ENCODE results near the gene ANKMY1. TPM values are rescaled to one million over a fixed set of nuclear protein-coding genes. Genes with fewer than 3 reads are reported as not detected.
"Not testable (repeated sequence)": the region's sequence is repeated elsewhere in the genome, so short reads cannot be mapped to it uniquely, and the experiment has no call there.

ANKMY1 gene
- total RNA-seq, 1 experiment from 2014 or later, result 6.0 TPM

GRCh38 chr2:240523451-240524281 lies 34.1 kb downstream of the ANKMY1 start:
- DNase-seq (ENCODE audit: low read depth), result no peak

- no peak for DNase-seq (ENCODE audit: low read depth)
Observed at GRCh38 chr2:240522406-240522805, 35.4 kb downstream of the ANKMY1 start.

GRCh38 chr2:240521885-240522284 lies 35.9 kb downstream of the ANKMY1 start:
- DNase-seq (ENCODE audit: low read depth), result not testable (repeated sequence)

GRCh38 chr2:240520974-240521350 lies 36.8 kb downstream of the ANKMY1 start:
- no peak for DNase-seq (ENCODE audit: low read depth)

GRCh38 chr2:240520130-240520973 lies 37.4 kb downstream of the ANKMY1 start:
- no peak for DNase-seq (ENCODE audit: low read depth)

GRCh38 chr2:240519396-240520129 lies 38.2 kb downstream of the ANKMY1 start:
- DNase-seq (ENCODE audit: low read depth), result no peak

- DNase-seq (ENCODE audit: low read depth), result no peak
Observed at GRCh38 chr2:240518981-240519380, 38.8 kb downstream of the ANKMY1 start.

GRCh38 chr2:240517342-240517741 lies 40.4 kb downstream of the ANKMY1 start:
- DNase-seq (ENCODE audit: low read depth), result no peak

GRCh38 chr2:240514631-240515030 lies 43.2 kb downstream of the ANKMY1 start:
- no peak for DNase-seq (ENCODE audit: low read depth)

GRCh38 chr2:240513549-240514287 lies 44.1 kb downstream of the ANKMY1 start:
- DNase-seq (ENCODE audit: low read depth), result peak; percentile 68

GRCh38 chr2:240512666-240513535 lies 44.9 kb downstream of the ANKMY1 start:
- DNase-seq (ENCODE audit: low read depth), result no peak

- DNase-seq (ENCODE audit: low read depth), result no peak
Observed at GRCh38 chr2:240512109-240512485, 45.7 kb downstream of the ANKMY1 start.

GRCh38 chr2:240511351-240512108 lies 46.3 kb downstream of the ANKMY1 start:
- DNase-seq (ENCODE audit: low read depth), result no peak

- no peak for DNase-seq (ENCODE audit: low read depth)
Observed at GRCh38 chr2:240510513-240511210, 47.1 kb downstream of the ANKMY1 start.

- DNase-seq (ENCODE audit: low read depth), result no peak
Observed at GRCh38 chr2:240509667-240510512, 47.9 kb downstream of the ANKMY1 start.

- DNase-seq (ENCODE audit: low read depth), result no peak
Observed at GRCh38 chr2:240508832-240509545, 48.8 kb downstream of the ANKMY1 start.

GRCh38 chr2:240507778-240508251 lies 50.0 kb downstream of the ANKMY1 start:
- no peak for DNase-seq (ENCODE audit: low read depth)
